Right lobe of liver (tissue), 4 donors: ENCODE measurements around the gene PODXL2.

Experiments
- CTCF ChIP-seq, 4 donors: fragments of 200-600 bp in 3 of 4; fragments of 450-650 bp in 1 of 4; IDR thresholded peaks; one replicate each; pipeline versions ENCODE4 v1.5.1 to v1.8.0; 2016 to 2022; ENCODE audit warnings: antibody characterized with exemption in 4 of 4, mild to moderate bottlenecking in 2 of 4
- POLR2A ChIP-seq: fragments of 450-650 bp; IDR thresholded peaks from one replicate; pipeline ENCODE4 v1.6.1; 2017; ENCODE audit warnings: antibody characterized with exemption, mild to moderate bottlenecking
- donor health status: DM: no; HTN: no; CAD: no.
- donor health status: DM: no; HTN: no; CAD: no.
- donor health status: DM: no; HTN: yes; CAD: no.

- TF ChIP-seq CTCF (IDR thresholded peaks at IDR 0.05), result no peak
- TF ChIP-seq POLR2A, result no peak
These were observed 7.0 kb upstream of the PODXL2 start for GRCh38 chr3:127622031-127622430.
